ENCODE measurements around the gene PTP4A2. TPM values are rescaled to one million over a fixed set of nuclear protein-coding genes. Genes with fewer than 3 reads are reported as not detected.
A peak's percentile ranks its signal among the peaks of the same experiment; 100 is the strongest.

The PTP4A2 gene
- total and polyA plus RNA-seq, 2 of the 13 experiments (the other 11 are each of a cell fraction or from before 2014, with no cell fraction given) = 173 to 225 TPM

DNA sequence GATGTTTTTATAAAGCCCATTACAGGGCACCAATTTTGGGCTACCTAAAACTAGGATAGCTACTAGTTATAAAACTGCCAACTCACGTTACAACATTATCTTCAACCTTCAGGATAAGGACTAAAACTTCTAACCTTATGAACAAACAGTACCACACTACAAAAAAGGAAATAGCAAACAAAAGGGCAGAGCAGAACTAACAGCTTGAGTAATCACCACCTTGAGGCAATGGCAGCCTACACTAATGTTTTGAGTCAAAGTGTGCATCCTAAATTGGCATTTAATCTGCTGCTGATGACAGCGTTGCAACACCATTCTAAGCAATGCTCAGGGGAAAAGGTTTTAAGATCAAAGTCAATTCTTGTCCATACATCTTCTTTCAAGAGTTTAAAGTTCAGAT, 27.2 kb downstream of the PTP4A2 start (continued):
- TF ChIP-seq, protein P1, sequence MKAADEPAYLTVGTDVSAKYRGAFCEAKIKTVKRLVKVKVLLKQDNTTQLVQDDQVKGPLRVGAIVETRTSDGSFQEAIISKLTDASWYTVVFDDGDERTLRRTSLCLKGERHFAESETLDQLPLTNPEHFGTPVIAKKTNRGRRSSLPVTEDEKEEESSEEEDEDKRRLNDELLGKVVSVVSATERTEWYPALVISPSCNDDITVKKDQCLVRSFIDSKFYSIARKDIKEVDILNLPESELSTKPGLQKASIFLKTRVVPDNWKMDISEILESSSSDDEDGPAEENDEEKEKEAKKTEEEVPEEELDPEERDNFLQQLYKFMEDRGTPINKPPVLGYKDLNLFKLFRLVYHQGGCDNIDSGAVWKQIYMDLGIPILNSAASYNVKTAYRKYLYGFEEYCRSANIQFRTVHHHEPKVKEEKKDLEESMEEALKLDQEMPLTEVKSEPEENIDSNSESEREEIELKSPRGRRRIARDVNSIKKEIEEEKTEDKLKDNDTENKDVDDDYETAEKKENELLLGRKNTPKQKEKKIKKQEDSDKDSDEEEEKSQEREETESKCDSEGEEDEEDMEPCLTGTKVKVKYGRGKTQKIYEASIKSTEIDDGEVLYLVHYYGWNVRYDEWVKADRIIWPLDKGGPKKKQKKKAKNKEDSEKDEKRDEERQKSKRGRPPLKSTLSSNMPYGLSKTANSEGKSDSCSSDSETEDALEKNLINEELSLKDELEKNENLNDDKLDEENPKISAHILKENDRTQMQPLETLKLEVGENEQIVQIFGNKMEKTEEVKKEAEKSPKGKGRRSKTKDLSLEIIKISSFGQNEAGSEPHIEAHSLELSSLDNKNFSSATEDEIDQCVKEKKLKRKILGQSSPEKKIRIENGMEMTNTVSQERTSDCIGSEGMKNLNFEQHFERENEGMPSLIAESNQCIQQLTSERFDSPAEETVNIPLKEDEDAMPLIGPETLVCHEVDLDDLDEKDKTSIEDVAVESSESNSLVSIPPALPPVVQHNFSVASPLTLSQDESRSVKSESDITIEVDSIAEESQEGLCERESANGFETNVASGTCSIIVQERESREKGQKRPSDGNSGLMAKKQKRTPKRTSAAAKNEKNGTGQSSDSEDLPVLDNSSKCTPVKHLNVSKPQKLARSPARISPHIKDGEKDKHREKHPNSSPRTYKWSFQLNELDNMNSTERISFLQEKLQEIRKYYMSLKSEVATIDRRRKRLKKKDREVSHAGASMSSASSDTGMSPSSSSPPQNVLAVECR (CRISPR knock-in tag; IDR thresholded peaks at IDR 0.05; ENCODE audit: borderline replicate concordance) = peak; percentile 36; the same call in 1 of the 2 replicates
- TF ChIP-seq LCORL (IDR thresholded peaks at IDR 0.05) (no peak), LCORL (CRISPR knock-in tag; IDR thresholded peaks at IDR 0.05) (0 out of 2 replicates have a peak, but pooled peaks have one; percentile 47), FOSL2 (CRISPR knock-in tag; IDR thresholded peaks at IDR 0.05) (peak; percentile 61), NR2F6 (IDR thresholded peaks at IDR 0.05) (peak; percentile 28; the same call in 1 of the 2 replicates), NR2F6 (CRISPR knock-in tag; IDR thresholded peaks at IDR 0.05) (peak; percentile 35; the same call in 1 of the 2 replicates), KLF16 (CRISPR knock-in tag; IDR thresholded peaks at IDR 0.05) (0 out of 4 replicates have a peak, but pooled peaks of 1 of the 2 experiments have one; percentile 35), KDM4B (CRISPR knock-in tag; IDR thresholded peaks at IDR 0.05) (no peak), ZNF317 (CRISPR knock-in tag; IDR thresholded peaks at IDR 0.05) (no peak), SAP130 (CRISPR knock-in tag; IDR thresholded peaks at IDR 0.05; ENCODE audit: low read depth) (peak; percentile 57; the same call in 1 of the 2 replicates), FOXK1 (CRISPR knock-in tag; IDR thresholded peaks at IDR 0.05; ENCODE audit: borderline replicate concordance, low read depth) (peak; percentile 61; the same call in 1 of the 2 replicates), SRF (IDR thresholded peaks at IDR 0.05; ENCODE audit: low read depth, low read length) (peak; percentile 88), ZNF614 (CRISPR knock-in tag; IDR thresholded peaks at IDR 0.05; ENCODE audit: borderline replicate concordance) (0 out of 2 replicates have a peak, but pooled peaks have one; percentile 43), CHD4 (IDR thresholded peaks at IDR 0.05; ENCODE audit: borderline replicate concordance, low read length) (no peak), DMAP1 (CRISPR knock-in tag; IDR thresholded peaks at IDR 0.05) (peak; percentile 42; the same call in 1 of the 2 replicates), RXRB (CRISPR knock-in tag; IDR thresholded peaks at IDR 0.05; ENCODE audit: borderline replicate concordance) (0 out of 2 replicates have a peak, but pooled peaks have one; percentile 44), TBX2 (CRISPR knock-in tag; IDR thresholded peaks at IDR 0.05; ENCODE audit: borderline replicate concordance) (peak; percentile 79), CBFB (CRISPR knock-in tag; IDR thresholded peaks at IDR 0.05) (0 out of 2 replicates have a peak, but pooled peaks have one; percentile 20)
- TF ChIP-seq, protein P2, sequence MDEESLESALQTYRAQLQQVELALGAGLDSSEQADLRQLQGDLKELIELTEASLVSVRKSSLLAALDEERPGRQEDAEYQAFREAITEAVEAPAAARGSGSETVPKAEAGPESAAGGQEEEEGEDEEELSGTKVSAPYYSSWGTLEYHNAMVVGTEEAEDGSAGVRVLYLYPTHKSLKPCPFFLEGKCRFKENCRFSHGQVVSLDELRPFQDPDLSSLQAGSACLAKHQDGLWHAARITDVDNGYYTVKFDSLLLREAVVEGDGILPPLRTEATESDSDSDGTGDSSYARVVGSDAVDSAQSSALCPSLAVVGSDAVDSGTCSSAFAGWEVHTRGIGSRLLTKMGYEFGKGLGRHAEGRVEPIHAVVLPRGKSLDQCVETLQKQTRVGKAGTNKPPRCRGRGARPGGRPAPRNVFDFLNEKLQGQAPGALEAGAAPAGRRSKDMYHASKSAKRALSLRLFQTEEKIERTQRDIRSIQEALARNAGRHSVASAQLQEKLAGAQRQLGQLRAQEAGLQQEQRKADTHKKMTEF (CRISPR knock-in tag; IDR thresholded peaks at IDR 0.05) = peak; percentile 38
- TF ChIP-seq, protein P3, sequence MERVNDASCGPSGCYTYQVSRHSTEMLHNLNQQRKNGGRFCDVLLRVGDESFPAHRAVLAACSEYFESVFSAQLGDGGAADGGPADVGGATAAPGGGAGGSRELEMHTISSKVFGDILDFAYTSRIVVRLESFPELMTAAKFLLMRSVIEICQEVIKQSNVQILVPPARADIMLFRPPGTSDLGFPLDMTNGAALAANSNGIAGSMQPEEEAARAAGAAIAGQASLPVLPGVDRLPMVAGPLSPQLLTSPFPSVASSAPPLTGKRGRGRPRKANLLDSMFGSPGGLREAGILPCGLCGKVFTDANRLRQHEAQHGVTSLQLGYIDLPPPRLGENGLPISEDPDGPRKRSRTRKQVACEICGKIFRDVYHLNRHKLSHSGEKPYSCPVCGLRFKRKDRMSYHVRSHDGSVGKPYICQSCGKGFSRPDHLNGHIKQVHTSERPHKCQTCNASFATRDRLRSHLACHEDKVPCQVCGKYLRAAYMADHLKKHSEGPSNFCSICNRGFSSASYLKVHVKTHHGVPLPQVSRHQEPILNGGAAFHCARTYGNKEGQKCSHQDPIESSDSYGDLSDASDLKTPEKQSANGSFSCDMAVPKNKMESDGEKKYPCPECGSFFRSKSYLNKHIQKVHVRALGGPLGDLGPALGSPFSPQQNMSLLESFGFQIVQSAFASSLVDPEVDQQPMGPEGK (CRISPR knock-in tag; IDR thresholded peaks at IDR 0.05) = 0 out of 2 replicates have a peak, but pooled peaks have one; percentile 39
- TF ChIP-seq, protein P4, sequence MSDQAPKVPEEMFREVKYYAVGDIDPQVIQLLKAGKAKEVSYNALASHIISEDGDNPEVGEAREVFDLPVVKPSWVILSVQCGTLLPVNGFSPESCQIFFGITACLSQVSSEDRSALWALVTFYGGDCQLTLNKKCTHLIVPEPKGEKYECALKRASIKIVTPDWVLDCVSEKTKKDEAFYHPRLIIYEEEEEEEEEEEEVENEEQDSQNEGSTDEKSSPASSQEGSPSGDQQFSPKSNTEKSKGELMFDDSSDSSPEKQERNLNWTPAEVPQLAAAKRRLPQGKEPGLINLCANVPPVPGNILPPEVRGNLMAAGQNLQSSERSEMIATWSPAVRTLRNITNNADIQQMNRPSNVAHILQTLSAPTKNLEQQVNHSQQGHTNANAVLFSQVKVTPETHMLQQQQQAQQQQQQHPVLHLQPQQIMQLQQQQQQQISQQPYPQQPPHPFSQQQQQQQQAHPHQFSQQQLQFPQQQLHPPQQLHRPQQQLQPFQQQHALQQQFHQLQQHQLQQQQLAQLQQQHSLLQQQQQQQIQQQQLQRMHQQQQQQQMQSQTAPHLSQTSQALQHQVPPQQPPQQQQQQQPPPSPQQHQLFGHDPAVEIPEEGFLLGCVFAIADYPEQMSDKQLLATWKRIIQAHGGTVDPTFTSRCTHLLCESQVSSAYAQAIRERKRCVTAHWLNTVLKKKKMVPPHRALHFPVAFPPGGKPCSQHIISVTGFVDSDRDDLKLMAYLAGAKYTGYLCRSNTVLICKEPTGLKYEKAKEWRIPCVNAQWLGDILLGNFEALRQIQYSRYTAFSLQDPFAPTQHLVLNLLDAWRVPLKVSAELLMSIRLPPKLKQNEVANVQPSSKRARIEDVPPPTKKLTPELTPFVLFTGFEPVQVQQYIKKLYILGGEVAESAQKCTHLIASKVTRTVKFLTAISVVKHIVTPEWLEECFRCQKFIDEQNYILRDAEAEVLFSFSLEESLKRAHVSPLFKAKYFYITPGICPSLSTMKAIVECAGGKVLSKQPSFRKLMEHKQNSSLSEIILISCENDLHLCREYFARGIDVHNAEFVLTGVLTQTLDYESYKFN (CRISPR knock-in tag; conservative IDR thresholded peaks at IDR 0.05) = peak; percentile 84

All from HepG2 (cell line).